Stimulated activated CD4-positive, alpha-beta T cell treated with anti-CD3 and anti-CD28 coated beads, Interleukin-2, amount 100 ng/mL, for 48 hours (primary cell): ENCODE data around the gene COL13A1.

ENCODE experiments used
- DNase-seq, 2 donors: peaks; one replicate each; pipeline ENCODE4 v3.0.0-alpha.2; 2020

The COL13A1 gene

GRCh38 chr10:69848454-69848853 is 46.7 kb downstream of the COL13A1 start:
- no peak for DNase-seq

- DNase-seq = no peak
Observed at GRCh38 chr10:69849825-69850224, 48.1 kb downstream of the COL13A1 start.

GRCh38 chr10:69850440-69850839 is 48.7 kb downstream of the COL13A1 start:
- no peak for DNase-seq

GRCh38 chr10:69851306-69851705 is 49.6 kb downstream of the COL13A1 start:
- DNase-seq = no peak

- DNase-seq = no peak
Observed at GRCh38 chr10:69853064-69853463, 51.4 kb downstream of the COL13A1 start.

GRCh38 chr10:69854511-69855345 is 53.0 kb downstream of the COL13A1 start:
- DNase-seq = no peak

GRCh38 chr10:69855346-69856111 is 53.8 kb downstream of the COL13A1 start:
- DNase-seq = no peak

GRCh38 chr10:69856601-69857166 is 55.0 kb downstream of the COL13A1 start:
- DNase-seq = no peak

GRCh38 chr10:69858201-69858600 is 56.5 kb downstream of the COL13A1 start:
- DNase-seq = no peak

GRCh38 chr10:69860271-69860670 is 58.6 kb downstream of the COL13A1 start:
- DNase-seq = no peak

GRCh38 chr10:69861251-69862240 is 59.8 kb downstream of the COL13A1 start:
- DNase-seq = no peak

GRCh38 chr10:69862882-69863530 is 61.3 kb downstream of the COL13A1 start:
- no peak for DNase-seq

- DNase-seq = no peak
Observed at GRCh38 chr10:69863580-69863979, 61.9 kb downstream of the COL13A1 start.

- DNase-seq = no peak
Observed at GRCh38 chr10:69864321-69864720, 62.6 kb downstream of the COL13A1 start.

- no peak for DNase-seq
Observed at GRCh38 chr10:69865450-69865849, 63.7 kb downstream of the COL13A1 start.

- DNase-seq = no peak
Observed at GRCh38 chr10:69866246-69866687, 64.6 kb downstream of the COL13A1 start.

- DNase-seq = no peak
Observed at GRCh38 chr10:69866688-69867461, 65.2 kb downstream of the COL13A1 start.

- no peak for DNase-seq
Observed at GRCh38 chr10:69867699-69868558, 66.2 kb downstream of the COL13A1 start.

- no peak for DNase-seq
Observed at GRCh38 chr10:69868821-69869220, 67.1 kb downstream of the COL13A1 start.
